ENCODE data around the gene CNOT8. TPM values are rescaled to one million over a fixed set of nuclear protein-coding genes. Genes with fewer than 3 reads are reported as not detected.
A peak's percentile ranks its signal among the peaks of the same experiment; 100 is the strongest.
"Not testable (repeated sequence)": the region's sequence is repeated elsewhere in the genome, so short reads cannot be mapped to it uniquely, and the experiment has no call there.

CNOT8 gene
- total and polyA plus RNA-seq, 7 donors = 51.6 to 80.6 (median 53.5) TPM

GRCh38 chr5:154817815-154818214 is 40.6 kb upstream of the CNOT8 start:
- WGBS, 2 donors = 87 to 93% methylated on average over 6 of the region's 6 CpGs
- Histone ChIP-seq H3K9me3 (no peaks in the 10 kb centered on the region), H3K27ac (peak overlapping the region in 3 of 4 donors; percentile 25 to 48 (median 44)), H3K4me1 (peaks cover 0 to 14% (median 12%) of the 10 kb centered on the region in 4 donors), H3K4me3 (no peak overlapping the region), H3K36me3 (peaks cover 22 to 96% (median 52%) of the 10 kb centered on the region in 4 donors), H3K27me3 (no peaks in the 10 kb centered on the region)
- DNase-seq = no peak
- intact Hi-C loops (cut with DNase I) = no loop called here
- TF ChIP-seq POLR2AphosphoS5 (IDR thresholded peaks at IDR 0.05) (no peak), POLR2A (IDR thresholded peaks at IDR 0.05) (no peak), CTCF (IDR thresholded peaks at IDR 0.05) (no peak), EP300 (IDR thresholded peaks at IDR 0.05) (no peak)

- H3K4me3 ChIP-seq = no peak overlapping the region
- H3K27me3 ChIP-seq = no peaks in the 10 kb centered on the region
- 87 to 90% methylated on average over 2 of the region's 2 CpGs for WGBS, 2 donors
- no peaks in the 10 kb centered on the region for H3K9me3 ChIP-seq
- peaks cover 22 to 96% (median 59%) of the 10 kb centered on the region in 4 donors for H3K36me3 ChIP-seq
- H3K4me1 ChIP-seq = peaks cover 0 to 10% (median 7%) of the 10 kb centered on the region in 4 donors
- no peak for DNase-seq
- intact Hi-C loops (cut with DNase I) = no loop called here
- no peak for TF ChIP-seq POLR2A (IDR thresholded peaks at IDR 0.05)
- no peak for TF ChIP-seq POLR2AphosphoS5 (IDR thresholded peaks at IDR 0.05)
- no peak for TF ChIP-seq CTCF (IDR thresholded peaks at IDR 0.05)
- TF ChIP-seq EP300 (IDR thresholded peaks at IDR 0.05) = no peak
- peak overlapping the region in 3 of 4 donors; percentile 25 to 48 (median 44) for H3K27ac ChIP-seq
Measured at GRCh38 chr5:154818471-154819116, 39.8 kb upstream of the CNOT8 start.

- peaks cover 22 to 96% (median 59%) of the 10 kb centered on the region in 4 donors for H3K36me3 ChIP-seq
- WGBS, 2 donors = 85% methylated on average over 7 of the region's 7 CpGs
- peaks cover 0 to 10% (median 7%) of the 10 kb centered on the region in 4 donors for H3K4me1 ChIP-seq
- H3K9me3 ChIP-seq = no peaks in the 10 kb centered on the region
- no peak for DNase-seq
- H3K27ac ChIP-seq = peak overlapping the region in 2 of 4 donors; percentile 44 to 48
- no peak overlapping the region for H3K4me3 ChIP-seq
- intact Hi-C loops (cut with DNase I) = no loop called here
- no peaks in the 10 kb centered on the region for H3K27me3 ChIP-seq
- TF ChIP-seq POLR2AphosphoS5 (IDR thresholded peaks at IDR 0.05) (no peak), POLR2A (IDR thresholded peaks at IDR 0.05) (no peak), CTCF (IDR thresholded peaks at IDR 0.05) (no peak), EP300 (IDR thresholded peaks at IDR 0.05) (no peak)
Measured at GRCh38 chr5:154819546-154819945, 38.9 kb upstream of the CNOT8 start.

GRCh38 chr5:154820383-154820782 is 38.0 kb upstream of the CNOT8 start:
- peak; percentile 33 for DNase-seq
- H3K4me1 ChIP-seq = peaks cover 0 to 10% (median 7%) of the 10 kb centered on the region in 4 donors
- H3K27me3 ChIP-seq = no peaks in the 10 kb centered on the region
- no peak overlapping the region for H3K27ac ChIP-seq
- WGBS, 2 donors = 95 to 98% methylated on average over 5 of the region's 5 CpGs
- TF ChIP-seq POLR2A (IDR thresholded peaks at IDR 0.05) (no peak), POLR2AphosphoS5 (IDR thresholded peaks at IDR 0.05) (no peak), CTCF (IDR thresholded peaks at IDR 0.05) (no peak), EP300 (IDR thresholded peaks at IDR 0.05) (no peak)
- intact Hi-C loops (cut with DNase I) = no loop called here
- H3K9me3 ChIP-seq = no peaks in the 10 kb centered on the region
- H3K4me3 ChIP-seq = no peak overlapping the region
- peaks cover 17 to 96% (median 52%) of the 10 kb centered on the region in 4 donors for H3K36me3 ChIP-seq

GRCh38 chr5:154822896-154823295 is 35.5 kb upstream of the CNOT8 start:
- 93 to 96% methylated on average over 5 of the region's 5 CpGs for WGBS, 2 donors
- H3K4me1 ChIP-seq; DNase-seq; H3K9me3 ChIP-seq; H3K27me3 ChIP-seq; intact Hi-C loops (cut with DNase I); H3K4me3 ChIP-seq: not testable (repeated sequence)
- Histone ChIP-seq H3K36me3 (peaks cover 17 to 100% (median 45%) of the 10 kb centered on the region in 4 donors), H3K27ac (peak overlapping the region in 1 of 4 donors; percentile 6)

Data from sigmoid colon (tissue), 7 donors.